NCI-H187 (cell line): ENCODE data around the gene CLTC.

Source experiments
- DNase-seq, 2 experiments: peaks; one replicate each; lab custom pipeline; 2025; lab: John Stamatoyannopoulos, UW

CLTC gene

DNA sequence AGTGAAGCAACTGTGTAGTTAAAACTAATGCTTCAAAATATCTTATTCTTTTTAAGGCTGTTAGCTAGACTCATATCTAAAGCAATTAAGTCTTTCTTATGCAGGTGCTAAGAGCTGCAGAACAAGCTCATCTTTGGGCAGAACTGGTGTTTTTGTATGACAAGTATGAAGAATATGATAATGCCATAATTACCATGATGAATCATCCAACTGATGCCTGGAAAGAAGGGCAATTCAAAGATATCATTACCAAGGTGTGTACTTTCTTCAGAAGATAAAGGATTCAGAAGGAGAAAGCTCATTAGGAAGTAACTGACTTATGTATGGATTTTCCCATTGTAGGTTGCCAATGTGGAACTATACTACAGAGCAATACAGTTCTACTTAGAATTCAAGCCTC lies 63.6 kb downstream of the CLTC start:
- no peak for DNase-seq

DNA sequence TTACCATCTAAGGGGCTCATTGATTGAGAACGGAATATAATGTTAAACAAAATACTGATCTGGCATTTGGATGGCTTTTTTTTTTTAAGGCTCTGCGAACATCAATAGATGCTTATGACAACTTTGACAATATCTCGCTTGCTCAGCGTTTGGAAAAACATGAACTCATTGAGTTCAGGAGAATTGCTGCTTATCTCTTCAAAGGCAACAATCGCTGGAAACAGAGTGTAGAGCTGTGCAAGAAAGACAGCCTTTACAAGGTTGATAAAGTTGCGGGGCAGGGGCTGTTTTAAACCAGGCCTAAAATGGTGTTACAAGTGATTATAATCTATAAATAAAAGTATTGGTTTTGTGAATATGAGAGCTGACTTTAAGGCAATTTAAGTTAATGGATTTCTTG lies 65.3 kb downstream of the CLTC start:
- DNase-seq, result no peak

DNA sequence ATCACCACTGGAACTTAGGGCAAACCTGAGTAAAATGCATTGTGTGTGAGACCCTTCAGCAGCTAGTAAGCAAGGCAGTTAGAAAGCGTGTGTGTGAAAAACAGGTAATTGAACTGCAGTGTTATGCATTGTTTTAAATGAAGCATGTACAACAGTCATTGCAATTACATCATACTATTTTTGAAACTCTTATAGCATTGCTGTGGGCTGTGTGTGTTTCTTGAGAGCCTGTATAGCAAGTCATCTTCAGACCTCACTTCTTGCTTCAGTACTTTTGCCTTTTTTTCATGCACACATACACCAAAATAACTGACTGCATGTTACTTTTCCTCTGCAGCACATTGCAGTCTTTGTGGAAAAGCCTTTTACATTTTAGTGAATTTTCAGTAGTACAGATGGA lies 68.3 kb downstream of the CLTC start:
- DNase-seq, result no peak

DNA sequence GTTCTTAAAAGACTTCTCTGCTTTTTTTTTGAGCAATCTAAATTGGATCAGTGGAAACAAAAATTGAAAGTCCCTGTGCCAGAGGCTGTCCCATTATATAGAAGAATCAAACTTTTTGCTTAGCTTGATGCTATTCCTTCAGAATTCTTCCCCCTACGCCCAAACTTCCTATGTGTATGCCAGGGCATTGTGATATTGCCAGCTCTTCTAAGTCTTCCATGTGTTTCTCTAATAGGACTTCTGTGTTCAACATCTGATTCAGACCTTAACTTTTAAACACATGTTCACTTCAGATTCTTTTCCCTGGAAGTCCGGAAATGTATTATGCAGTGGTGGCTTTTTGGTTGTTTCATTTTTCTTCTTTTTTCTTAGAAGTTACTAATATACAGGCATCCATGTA lies 68.8 kb downstream of the CLTC start:
- DNase-seq, result no peak

DNA sequence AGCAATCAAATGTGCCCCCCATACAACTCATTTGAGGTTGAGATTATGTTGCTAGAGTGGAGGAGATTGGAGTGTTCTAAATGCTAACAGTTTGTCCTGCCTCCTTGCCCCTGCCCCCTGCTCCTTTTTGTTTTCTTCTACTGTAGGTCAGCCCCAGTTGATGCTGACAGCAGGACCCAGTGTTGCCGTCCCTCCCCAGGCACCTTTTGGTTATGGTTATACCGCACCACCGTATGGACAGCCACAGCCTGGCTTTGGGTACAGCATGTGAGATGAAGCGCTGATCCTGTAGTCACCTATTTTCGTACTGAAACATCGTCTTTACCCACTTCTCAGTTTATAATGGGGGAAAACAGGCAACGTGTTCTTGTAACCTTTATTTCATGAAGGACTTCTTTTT lies 73.9 kb downstream of the CLTC start:
- no peak for DNase-seq

DNA sequence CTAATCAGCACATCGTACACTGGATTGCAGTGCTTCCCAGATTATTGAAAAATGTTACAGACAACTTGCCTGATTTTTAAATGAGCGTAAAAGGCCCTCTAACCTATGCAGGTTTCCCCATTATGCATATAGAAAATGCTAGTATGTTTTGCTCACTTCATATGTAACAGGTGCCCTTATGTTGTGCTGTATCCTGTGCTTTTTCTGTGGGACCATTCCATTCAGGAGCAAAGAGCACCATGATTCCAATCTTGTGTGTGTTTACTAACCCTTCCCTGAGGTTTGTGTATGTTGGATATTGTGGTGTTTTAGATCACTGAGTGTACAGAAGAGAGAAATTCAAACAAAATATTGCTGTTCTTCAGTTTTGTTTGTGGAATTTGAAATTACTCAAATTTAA lies 74.6 kb downstream of the CLTC start:
- no peak for DNase-seq

DNA sequence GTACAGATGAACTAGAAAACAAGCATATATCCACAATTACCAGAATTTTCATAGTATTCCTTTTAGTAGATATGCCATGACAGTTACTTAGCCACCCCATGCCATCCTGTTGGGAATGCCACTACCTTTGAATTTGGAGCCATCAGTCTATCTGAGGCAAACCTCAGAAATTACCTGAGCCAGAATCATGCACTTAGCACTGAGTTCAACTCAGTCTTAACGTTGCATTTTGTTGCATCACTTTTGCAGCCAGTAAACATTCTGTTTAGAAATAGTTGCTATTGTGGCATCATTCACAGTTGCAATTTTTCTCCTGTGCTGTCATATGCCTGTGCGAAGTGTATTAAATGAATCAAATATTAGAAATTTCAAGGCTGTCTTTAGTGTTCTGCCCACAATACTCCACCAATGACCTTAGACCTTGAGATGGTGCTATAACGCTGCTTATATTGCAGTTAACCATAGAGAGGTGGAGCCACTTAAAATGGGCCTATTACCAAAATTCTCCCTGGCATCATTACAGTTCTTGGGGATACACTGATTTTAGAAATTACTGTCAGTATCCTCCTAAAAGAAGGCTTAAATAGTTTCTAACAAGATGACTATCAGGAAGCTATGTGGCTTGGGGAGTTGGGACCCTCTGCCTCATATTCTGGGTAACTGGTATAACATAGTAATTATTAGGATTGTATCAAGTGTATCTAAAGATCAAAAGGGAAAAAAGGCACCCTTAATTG lies 76.4 kb downstream of the CLTC start:
- DNase-seq, result no peak

DNA sequence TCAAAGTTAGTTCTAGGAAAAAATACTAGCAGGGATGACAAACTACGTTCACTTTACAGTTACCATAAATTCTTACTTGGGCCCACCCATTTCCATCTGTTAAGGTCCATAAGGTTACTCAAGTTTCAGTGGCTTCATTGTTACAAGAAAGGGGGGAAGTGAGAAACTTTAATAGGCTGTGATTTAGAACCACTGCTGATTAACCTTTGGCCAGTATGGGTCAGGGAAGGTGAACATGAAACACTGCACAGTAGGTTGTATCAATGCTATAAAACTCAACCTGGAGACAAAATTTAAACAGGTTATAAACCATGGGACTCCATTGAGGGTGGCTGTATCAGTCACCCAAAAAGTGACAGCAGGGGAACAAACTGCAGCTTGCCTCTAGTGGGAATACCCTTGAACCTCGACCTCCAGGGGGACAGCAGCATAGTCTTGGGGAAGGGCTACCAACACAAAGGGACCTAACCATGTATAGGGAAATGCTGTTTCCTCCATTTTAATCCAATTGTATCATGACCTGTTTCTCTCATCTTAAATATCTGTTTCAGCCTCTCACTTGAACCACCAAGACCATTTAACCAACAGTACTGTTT lies 77.1 kb downstream of the CLTC start:
- no peak for DNase-seq

DNA sequence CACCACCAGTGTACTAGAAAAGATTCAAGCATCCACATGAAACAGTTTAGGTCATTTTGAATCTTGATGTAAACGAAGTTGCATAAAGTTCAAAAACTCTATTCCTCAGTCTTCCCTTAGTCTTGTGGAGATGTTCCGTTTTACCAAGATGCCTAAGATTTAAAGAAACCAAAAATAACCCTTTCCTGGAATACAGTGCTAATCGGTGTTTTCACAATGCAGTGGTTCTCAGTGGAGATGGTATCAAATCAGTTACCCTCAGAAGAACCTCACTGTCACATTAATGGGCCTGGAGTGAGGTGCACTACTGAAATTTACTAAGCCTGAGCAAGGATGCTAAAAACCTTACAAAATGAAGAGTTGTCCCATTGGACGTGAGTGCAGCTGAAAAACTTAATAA lies 78.4 kb downstream of the CLTC start:
- DNase-seq, result no peak

DNA sequence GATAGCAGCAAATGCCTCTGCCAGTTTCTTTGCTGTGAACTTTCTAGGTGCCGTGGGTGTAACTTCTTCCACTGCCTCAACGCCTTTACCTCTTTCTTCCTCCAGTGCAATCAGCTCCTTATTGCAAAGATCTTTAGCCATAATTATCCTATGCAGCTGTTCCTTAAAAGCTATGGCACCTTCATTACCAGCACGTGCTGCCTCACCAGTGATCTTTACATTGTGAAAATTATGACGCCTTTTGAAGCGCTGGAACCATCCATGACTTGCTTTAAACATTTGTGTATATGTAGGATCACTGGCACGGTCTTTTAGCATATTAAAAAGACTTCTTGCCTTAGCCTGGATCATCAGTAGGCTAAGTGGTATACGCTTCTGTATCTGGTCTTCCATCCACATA lies 79.5 kb downstream of the CLTC start:
- DNase-seq, result no peak

DNA sequence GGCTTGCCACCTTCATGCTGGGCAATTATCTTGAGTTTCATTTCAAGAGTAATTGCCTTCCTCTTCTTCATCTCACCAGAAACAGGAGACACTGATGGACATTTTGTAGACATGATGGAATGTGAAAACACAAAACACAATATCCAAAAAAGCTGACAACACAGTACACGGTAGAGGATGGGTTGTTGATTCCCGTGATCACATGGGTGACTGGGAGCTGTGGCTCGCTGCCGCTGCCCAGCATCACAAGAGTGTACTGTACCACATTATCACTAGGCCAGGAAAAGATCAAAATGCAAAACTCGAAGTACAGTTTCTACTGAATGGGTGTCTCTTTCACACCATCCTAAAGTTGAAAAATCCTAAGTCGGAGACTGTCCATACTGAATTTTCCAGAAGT lies 80.1 kb downstream of the CLTC start:
- DNase-seq, result no peak

DNA sequence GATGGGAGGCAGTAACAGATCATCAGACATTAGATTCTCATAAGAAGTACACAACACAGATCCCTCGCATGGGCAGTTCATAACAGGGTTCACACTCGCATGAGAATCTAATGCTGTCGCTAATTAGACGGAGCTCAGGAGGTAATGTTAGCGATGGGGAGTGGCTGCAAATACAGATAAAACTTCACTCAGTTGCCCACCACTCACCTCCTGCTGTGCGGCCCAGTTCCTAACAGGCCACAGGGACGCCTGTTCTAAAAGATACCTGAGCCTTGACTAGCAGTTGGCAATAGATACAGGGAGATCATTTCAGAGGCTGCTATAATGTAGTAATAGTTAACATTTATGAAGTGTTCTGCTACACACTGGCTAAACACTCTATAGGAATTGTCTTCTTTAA lies 82.6 kb downstream of the CLTC start:
- DNase-seq, result no peak

DNA sequence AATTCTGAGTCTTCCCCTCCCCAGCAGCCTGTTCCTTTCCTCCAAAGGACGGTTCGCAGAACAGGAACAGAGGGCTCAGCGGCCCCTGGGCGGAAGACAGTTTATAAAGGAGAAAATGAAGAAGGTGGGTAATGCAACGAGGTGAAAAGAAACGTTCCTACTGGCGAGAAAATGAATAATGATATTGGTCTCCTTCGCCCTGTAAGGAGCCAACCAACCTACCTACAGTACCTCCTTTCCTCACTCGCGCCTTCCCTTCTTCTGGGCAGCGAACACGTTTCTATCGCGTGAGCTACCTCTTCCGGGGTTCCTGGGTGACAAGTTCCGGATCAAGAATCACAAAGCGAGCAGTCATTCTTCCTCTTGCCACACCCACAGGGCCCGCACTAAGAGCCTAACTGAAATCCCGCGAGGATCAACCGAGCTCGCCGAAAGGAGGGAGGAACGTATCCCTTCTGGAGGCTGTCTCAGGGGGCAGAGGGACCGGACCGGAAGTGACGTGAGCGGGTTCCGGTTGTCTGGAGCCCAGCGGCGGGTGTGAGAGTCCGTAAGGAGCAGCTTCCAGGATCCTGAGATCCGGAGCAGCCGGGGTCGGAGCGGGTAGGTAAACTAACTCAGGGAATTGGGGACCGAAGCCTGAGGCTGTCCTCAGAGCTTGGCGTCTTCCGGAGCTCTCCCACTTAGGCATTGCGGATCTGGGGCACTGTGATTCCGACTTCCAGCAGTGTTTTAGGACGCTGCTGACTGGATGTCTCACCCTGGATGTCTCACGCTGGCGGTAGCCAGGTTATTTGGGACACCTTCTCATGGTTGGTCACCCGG lies 87.7 kb downstream of the CLTC start, which contains the start of the genes PTRH2 and VMP1:
Gene PTRH2 (minus strand): TSS at position 282 of the 822 bp plus-strand sequence. CDS start 9,452 bp downstream, outside the sequence.
Gene VMP1 (plus strand): TSS at position 506 of the 822 bp plus-strand sequence. CDS start 23,793 bp downstream, outside the sequence.
- DNase-seq, result peak; percentile 93 to 94

DNA sequence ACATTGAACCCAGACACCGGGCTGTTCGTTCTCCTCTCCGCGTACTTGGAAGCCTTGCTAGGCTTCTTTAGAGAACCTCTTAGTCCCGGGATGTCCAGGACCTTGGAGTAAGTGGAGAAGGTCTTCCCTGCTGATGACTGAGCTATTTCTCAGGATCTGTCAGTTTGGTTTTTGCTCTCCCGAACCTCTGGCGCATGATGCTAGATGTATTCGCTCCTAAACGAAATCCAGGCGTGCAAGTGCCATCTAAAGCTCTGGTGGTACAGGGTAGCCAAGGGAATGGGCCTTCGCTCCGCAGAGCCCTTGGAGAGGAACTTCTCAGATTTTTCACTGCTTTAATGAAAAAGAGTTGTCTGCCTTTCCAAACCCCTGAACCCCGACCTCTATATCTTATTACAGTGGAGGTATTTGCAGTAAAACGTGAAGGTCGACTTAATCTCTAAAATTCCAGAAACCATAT lies 88.3 kb downstream of the CLTC start:
- no peak for DNase-seq

DNA sequence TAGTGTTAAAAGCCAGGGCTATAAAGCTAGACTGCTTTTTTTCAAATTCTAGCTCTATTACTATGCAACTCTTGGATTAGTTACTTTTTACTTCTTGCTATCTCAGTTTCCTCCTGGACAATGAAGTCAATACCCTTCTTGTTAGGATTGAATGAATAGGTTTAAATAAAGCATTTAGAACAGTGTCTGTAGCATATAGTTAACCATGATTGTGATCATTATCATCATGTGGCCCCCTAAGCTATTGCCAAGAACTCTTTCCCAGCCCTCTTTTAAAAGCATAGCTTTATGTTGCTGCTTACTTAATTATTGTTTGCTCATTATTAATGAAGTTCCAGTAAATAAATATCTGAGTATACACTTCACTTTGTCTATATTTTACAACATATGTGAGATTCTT lies 92.2 kb downstream of the CLTC start:
- no peak for DNase-seq

DNA sequence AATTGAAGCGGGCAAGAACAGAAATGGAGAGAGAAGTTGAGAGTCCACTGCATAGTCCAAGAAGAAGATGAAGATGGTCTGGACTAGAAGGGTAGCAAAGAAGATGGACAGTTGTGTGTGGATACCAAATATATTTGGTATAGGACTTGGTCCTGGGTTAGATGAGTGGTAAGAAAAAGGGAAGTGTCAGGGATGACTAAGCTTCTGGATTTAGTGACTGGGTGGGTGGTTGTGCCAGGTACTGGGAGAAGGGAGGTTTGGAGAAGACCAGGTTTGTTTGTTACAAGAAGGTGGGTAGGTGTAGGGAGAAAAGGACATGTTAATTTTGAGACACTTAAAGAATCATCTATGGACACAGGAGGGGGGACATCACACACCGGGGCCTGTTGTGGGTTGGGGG lies 93.2 kb downstream of the CLTC start:
- no peak for DNase-seq

DNA sequence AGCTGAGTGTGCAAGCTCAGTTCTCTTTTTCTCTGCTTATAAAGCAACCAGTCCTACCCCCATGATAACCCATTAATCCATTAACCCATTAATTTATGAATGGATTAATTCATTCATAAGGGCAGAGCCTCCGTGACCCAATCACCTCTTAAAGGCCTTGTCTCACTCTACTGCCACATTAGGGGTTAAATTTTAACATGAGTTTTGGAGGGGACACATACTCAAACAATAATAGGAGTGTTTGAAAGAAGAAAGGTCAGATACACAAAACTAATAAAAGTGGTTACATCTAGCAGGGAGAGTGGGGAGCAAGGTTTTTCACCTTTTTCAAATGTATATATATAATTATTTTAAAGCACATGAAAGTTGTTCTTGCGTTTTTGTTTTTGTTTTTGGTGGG lies 94.6 kb downstream of the CLTC start:
- DNase-seq, result no peak

DNA sequence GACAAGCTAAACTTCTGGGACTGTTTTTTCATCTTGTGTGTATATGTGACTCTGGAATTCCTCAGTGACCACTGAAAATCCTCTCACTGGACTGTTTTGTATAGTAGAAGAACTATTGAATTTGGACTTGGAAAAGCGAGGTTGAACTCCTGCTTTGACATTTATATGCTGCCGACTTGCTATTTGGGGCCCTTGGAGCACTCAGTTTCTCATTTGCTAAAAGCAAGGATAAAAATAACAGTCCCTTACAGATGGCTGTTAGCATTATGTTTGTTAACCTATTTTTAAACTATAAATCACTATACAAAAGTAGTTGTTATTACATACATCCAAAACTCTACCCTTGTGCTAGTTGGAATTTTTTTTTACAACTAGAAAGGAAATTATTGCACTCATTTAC lies 96.7 kb downstream of the CLTC start:
- no peak for DNase-seq

DNA sequence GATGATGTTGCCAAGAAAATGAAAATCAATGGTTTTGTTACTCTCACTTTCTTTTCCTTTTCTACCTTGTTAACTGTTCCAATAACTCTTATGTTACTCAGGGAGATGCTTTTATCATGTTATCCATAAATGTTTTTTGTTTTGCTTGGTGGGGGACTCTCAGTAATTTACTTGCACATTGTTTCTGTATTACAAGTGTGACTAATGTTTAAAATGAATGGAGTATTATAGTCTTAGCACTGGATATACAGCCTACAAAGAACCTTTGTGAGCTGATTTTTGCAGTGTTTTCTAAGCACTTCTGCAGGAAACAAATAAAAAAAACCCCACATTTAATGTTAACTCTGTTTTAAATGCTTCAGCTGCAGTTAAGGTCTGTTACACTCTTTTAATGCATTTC lies 99.8 kb downstream of the CLTC start:
- no peak for DNase-seq

DNA sequence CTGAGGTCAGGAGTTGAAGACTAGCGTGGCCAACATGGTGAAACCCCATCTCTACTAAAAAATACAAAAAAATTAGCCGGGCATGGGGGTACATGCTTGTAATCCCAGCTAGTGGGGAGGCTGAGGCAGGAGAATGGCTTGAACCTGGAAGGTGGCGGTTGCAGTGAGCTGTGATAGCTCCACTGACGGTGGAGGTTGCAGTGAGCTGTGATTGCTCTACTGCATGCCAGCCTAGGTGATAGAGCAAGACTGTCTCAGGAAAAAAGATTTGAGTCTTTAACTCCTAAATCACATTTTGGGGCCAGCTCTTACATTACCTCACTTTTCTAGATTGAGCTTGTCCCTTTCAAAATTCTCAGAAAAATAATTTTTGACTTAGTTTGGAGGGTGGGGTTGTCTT lies 102.9 kb downstream of the CLTC start:
- no peak for DNase-seq

DNA sequence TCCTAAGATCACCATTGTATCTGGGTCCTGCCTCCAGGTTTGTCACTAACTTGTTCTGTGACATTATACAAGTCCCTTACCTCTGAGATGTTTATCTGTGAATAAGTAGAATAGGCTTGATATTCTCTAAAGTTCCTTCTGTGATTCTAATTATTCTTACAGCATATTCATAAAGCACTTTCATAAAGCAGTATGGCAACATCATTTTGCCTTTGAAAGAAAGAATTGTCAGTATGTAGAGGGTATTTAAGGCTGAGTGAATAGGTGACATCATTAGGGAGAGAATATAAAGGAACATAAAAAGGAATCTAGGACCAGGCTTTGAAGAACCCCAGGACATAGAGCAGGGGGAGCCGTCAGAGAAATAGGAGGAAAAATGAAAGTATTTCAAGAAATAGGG lies 103.3 kb downstream of the CLTC start:
- DNase-seq, result no peak

DNA sequence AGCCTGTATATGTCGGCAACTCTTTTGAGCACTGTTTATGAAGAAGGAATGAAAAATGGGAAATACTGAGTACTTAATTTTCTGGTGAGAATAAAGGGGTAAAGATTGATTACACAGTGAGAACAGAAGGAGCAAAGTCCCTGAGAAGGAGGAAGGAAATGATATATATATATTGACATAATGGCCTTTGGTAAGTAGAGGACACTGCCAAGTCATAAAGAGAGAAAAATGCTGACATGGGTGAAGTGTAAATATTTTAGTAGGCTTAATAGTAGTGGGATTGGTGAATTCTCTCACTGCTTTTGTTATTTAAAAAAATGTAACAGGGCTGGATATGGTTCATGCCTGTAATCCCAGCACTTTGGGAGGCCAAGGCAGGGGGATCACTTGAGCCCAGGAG lies 103.9 kb downstream of the CLTC start:
- DNase-seq, result no peak

DNA sequence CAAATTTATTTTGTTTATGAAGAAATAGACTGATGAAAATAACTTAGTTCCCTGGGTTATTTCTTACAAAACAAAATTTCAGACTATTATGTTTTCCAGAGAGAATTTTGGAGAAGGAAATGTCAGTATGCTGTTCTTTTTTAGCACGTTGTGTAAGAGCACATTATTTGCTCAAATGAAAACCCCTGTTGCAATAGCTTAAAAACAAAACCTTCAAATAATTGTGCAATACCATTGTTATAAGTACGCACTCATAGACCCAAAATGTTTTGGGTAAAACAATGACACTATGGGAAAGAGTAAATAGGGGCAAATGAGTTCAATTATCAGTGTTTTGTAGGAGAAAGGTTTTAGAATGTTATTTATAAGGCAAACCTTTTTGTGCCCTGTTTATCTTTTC lies 106.0 kb downstream of the CLTC start:
- no peak for DNase-seq
